SK-N-SH treated with all-trans-retinoic acid at 6 μM for 48 hours (cell line): ENCODE data around the gene RASAL1.

Experiments
- ARNTL ChIP-seq: fragments of 450-650 bp; formaldehyde crosslinking; IDR thresholded peaks from 2 replicates; pipeline ENCODE4 v1.5.0; 2020; ENCODE audit warnings: low read depth, mild to moderate bottlenecking, moderate library complexity, borderline replicate concordance
- CREB5 ChIP-seq: fragments of 250-450 bp; sonication (Bioruptor Pico); IDR thresholded peaks from 2 replicates; pipeline ENCODE4 v1.5.1; 2020; ENCODE audit warnings: low read depth, mild to moderate bottlenecking, moderate library complexity
- PATZ1 ChIP-seq: fragments of 250-450 bp; sonication (Bioruptor Pico); IDR thresholded peaks from 2 replicates; pipeline ENCODE4 v1.8.0; 2020; ENCODE audit warnings: mild to moderate bottlenecking, moderate library complexity, borderline replicate concordance
- TOX ChIP-seq: fragments of 250-450 bp; sonication (Bioruptor Pico); IDR thresholded peaks from 2 replicates; pipeline ENCODE4 v1.8.0; 2021; ENCODE audit warnings: mild to moderate bottlenecking, moderate library complexity, borderline replicate concordance
- ZFP3 ChIP-seq: fragments of 250-450 bp; sonication (Bioruptor Pico); IDR thresholded peaks from 2 replicates; pipeline ENCODE4 v1.5.0; 2020; ENCODE audit warnings: mild to moderate bottlenecking, moderate library complexity
- ZFP30 ChIP-seq: fragments of 450-650 bp; formaldehyde crosslinking; IDR thresholded peaks from 2 replicates; pipeline ENCODE4 v1.5.0; 2022; ENCODE audit warnings: mild to moderate bottlenecking, moderate library complexity
- ZNF565 ChIP-seq: fragments of 450-650 bp; formaldehyde crosslinking; conservative IDR thresholded peaks from 2 replicates; pipeline ENCODE4 v1.5.0; 2020; ENCODE audit warnings: low read depth, mild to moderate bottlenecking, moderate library complexity

GRCh38 chr12:113066813-113067400, 68.7 kb downstream of the RASAL1 start:
- no peak for TF ChIP-seq PATZ1
- TF ChIP-seq ZFP3, result no peak
- TF ChIP-seq ZFP30 (CRISPR knock-in tag), result no peak
- TF ChIP-seq CREB5 (CRISPR knock-in tag), result no peak
- TF ChIP-seq ARNTL, result no peak
- no peak for TF ChIP-seq ZNF565 (CRISPR knock-in tag)
- TF ChIP-seq TOX, result no peak
